Measurements from ENCODE around the gene PDE6G.

GRCh38 chr17:81676906-81677305 lies 20.6 kb upstream of the PDE6G start:
- TF ChIP-seq POLR2A (IDR thresholded peaks at IDR 0.05), result no peak
- TF ChIP-seq, protein P1, sequence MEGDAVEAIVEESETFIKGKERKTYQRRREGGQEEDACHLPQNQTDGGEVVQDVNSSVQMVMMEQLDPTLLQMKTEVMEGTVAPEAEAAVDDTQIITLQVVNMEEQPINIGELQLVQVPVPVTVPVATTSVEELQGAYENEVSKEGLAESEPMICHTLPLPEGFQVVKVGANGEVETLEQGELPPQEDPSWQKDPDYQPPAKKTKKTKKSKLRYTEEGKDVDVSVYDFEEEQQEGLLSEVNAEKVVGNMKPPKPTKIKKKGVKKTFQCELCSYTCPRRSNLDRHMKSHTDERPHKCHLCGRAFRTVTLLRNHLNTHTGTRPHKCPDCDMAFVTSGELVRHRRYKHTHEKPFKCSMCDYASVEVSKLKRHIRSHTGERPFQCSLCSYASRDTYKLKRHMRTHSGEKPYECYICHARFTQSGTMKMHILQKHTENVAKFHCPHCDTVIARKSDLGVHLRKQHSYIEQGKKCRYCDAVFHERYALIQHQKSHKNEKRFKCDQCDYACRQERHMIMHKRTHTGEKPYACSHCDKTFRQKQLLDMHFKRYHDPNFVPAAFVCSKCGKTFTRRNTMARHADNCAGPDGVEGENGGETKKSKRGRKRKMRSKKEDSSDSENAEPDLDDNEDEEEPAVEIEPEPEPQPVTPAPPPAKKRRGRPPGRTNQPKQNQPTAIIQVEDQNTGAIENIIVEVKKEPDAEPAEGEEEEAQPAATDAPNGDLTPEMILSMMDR (IDR thresholded peaks at IDR 0.05), result no peak
- no peak for TF ChIP-seq EP300 (IDR thresholded peaks at IDR 0.05)
- no peak for TF ChIP-seq POLR2AphosphoS5 (IDR thresholded peaks at IDR 0.05)
